Tibial nerve (tissue), 4 donors: ENCODE measurements around the gene ADAMTS18.

Experiments
- CTCF ChIP-seq, 5 experiments: fragments of 200-600 bp in 3 of 5; fragments of 450-650 bp in 2 of 5; sonication (generic) in 3 of 5; IDR thresholded peaks; one replicate each; pipeline ENCODE4 v1.5.1; 2016 to 2019; ENCODE audit warnings: antibody characterized with exemption in 5 of 5, mild to moderate bottlenecking in 3 of 5, moderate library complexity in 2 of 5
- EP300 ChIP-seq, 2 donors: sonication (generic); formaldehyde crosslinking; IDR thresholded peaks; one replicate each; pipeline ENCODE4 v1.6.1; 2017; ENCODE audit warnings: antibody characterized with exemption in 2 of 2, mild to moderate bottlenecking in 1 of 2

- TF ChIP-seq CTCF (IDR thresholded peaks at IDR 0.05) (no peak), EP300 (IDR thresholded peaks at IDR 0.05) (no peak)
Observed at GRCh38 chr16:77399066-77399465, 35.8 kb downstream of the ADAMTS18 start.
